ENCODE measurements around the gene ASCL5.
A peak's percentile ranks its signal among the peaks of the same experiment; 100 is the strongest.
"Not testable (repeated sequence)": the region's sequence is repeated elsewhere in the genome, so short reads cannot be mapped to it uniquely, and the experiment has no call there.

The ASCL5 gene, protein sequence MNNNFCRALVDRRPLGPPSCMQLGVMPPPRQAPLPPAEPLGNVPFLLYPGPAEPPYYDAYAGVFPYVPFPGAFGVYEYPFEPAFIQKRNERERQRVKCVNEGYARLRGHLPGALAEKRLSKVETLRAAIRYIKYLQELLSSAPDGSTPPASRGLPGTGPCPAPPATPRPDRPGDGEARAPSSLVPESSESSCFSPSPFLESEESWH

DNA sequence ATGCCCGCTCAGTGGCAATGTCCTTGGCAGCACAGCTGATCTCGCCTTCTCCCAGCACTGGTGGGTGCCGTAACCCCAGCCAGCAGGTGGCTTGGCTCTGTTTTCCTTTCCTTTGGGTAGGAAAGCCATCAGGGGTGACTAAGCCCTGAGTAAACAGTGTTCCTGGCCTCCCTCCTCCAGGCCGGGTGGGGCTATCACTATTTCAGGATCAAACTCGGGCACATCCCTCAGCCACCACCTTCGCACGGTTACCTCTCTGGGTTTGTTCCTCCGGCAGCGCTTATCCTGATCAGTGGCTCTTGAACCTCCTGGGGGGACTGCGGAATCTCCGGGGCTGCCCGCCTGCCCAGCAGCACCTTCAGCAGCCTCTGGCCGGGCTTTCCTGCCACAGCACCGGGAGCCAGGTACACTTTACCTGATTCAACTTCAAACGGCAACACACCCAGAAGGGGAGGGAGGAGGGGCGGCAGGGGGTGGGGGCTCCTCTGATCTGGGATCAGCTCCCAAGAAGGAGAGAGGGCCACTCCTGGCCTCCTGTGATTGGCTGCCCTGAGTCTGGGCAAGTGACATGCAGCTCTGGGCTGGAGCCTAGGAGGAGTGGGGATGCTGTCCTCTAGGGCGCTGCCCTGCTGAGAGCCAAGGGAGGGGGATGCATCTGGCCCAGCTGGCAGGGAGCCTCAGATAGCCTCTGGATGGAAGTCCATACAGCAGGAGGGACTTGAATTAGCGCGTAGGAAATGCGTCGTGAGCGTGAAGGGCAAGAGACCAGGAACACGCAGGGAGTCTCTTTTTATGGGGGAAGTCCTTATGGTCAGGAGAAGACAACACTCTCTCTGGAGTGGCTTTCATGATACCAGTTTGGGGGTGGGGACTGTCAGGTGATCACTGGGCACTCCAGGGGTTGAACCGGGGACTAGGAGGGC is at the start of gene ASCL5:
ASCL5 (minus strand) TSS at position 353 of the 923 bp plus-strand sequence. CDS start 11,812 bp downstream, outside the sequence.
- DNase-seq, result no peak

DNA sequence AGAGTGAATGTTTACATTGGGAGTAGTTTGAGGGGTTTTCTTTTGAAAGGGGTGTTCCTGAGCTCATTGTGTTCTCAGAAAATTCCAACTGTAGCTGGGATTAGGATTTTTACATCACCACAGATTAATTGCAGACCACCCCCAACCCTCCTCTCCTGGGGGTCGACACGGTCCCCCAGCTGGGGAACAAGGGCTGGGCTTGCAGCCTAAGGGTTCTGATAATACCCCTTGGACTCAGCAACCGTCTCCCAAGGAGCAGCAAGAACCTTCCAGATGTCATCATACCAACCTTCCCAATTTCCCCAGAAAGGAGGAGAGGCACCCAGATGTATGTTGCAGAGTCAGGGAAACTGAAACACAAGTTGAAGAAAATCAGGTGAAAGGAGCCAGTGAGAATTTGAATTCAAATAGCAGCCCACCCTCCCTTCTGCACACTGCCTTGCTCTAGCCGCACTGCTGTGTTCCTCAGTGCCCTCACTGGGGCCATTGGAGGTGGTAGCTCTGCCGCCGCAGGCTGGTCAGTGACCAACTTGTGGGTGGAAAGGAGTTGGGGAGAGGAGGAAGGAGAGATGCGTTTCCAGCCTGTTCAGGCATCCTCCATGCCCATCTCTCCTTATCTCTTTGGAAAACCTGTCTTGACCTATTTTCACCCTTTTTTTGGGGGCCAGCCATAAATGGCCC is 49.0 kb upstream of the ASCL5 start:
- no peak for DNase-seq

DNA sequence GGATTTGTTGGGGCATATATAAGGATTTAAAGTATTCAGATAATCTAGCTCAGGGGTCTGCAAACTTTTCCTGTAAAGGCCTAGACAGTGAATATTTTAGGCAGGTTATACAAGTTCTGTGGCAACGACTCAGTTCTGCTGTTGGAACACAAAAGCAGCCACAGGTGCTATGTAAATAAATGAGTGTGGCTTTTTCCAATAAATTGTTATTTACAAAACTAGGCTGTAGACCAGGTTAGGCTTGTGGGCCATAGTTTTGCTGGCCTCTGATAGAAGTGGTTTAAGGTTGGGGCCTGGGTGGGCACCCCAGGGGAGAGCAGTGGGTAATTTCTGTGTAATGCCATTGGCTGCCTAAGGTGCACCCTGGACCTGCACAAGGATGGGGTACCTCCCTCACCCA is 46.8 kb upstream of the ASCL5 start:
- no peak for DNase-seq

DNA sequence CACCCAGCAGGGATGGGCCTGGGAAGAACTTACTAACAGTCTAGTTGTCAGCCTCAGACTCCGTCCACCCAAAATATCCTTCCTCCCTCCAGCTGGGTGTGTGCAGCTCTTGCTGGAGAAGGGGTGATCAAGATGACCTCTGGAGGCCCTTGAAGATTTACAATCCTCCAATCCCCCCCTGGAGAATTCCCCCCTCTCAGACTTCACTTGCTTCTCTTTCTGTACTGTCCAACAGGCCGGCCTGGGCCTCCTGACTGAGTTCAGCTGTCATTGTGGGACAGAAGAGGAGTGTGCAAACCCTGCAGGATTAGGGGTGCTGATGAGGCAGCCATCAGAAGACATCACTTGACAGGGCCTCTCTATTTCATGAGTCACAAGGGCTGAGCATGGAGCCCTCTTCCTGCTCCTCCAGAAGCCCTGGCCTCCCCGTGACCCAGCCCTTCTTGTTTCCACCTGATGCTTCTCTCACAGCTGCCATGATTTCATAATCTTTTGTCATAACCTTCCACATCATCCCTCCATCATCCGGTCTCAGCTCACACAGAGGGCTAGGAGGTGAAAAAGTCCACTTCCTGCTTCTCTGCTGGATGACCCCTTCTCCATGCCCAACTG is 46.1 kb upstream of the ASCL5 start:
- no peak for DNase-seq

DNA sequence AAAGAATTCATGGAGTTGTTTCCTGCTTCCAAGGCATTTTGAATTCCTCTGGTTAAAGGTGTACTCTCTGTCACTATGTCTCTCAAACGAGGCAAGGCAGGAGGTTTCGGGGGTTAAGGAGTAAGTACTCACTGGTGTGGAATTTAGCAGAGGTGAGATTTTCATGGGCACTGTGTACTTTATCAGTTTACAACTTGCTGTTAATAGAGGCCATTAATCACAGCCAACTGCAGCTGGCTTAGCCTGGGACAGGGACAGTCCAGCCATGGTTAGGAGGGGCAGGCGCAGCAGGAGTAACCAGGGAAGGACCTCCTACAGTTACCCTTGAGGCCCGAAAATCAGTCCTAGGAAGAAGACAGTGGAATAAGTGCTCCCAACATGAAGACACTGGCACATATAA is 45.3 kb upstream of the ASCL5 start:
- no peak for DNase-seq

DNA sequence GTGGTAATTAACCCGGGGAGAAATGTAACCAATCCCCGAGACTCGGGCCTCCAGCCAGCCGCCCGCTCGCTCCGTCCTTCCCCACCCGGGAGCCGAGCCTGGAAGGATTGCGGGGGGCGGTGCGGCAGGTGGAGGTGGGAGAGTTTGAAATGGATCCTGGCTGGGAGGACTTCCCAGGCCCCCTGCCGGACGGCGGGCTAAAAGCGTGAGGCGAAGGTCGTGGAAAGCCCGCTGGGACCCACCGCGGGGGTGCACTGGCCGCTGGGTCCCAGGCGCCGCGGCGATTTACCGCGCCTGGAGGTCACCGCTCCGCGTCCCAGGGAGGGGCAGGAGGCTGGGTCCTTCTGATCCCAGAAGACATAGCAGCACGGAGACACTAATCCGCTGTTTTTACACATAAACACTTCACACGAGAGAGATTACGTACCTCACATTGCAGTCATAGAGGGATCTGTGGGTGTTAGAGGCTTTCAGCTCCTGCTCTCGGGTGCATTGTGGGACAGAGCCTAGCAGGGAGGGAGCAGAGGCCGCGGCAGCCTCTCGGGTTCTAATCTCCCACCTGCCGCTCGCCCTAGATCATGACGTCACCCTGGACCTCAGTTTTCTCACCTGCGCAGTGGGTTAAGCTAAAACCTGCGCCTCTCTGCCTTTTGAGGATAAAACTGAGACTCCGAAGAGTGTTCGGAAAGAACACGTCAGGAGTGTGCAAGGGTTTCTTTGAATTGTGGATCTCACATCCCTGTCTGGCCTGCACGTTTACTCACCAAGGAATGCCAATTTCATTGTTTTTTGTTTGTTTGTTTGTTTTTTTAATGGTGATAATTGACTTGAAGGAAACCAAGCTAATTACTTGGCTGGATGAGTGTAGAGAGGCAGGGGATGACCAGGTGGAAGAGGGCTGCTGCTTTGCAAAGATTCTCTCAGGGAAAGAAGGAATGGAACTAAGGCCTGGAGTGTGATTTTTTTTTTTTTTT is 44.4 kb upstream of the ASCL5 start:
- DNase-seq, result peak; percentile 58

DNA sequence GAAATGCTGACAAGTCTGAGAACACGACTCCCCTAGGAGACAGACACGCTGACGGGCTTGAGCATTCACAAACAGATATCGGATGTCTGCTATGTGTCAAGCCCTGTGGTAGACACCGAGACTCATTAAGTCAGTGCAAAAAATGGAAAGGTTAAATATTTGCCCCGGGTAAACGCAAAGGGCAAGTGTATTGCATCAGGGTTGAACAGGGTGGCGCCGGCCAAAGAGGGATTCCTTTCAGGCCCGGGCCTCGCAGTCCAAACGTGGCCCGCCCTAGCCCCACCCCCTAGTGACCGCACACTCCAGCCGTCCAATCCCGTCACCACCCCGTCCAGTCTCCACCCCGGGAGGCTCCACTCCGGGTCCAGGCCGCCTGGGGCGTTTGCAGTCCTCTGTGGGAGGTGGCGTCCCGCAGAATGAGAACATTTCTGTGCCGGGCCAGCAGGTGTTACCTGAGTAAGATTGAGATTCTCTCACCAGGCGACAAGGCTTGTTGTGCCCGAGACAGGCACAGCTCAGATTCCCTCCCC is 43.6 kb upstream of the ASCL5 start:
- DNase-seq, result peak; percentile 84

DNA sequence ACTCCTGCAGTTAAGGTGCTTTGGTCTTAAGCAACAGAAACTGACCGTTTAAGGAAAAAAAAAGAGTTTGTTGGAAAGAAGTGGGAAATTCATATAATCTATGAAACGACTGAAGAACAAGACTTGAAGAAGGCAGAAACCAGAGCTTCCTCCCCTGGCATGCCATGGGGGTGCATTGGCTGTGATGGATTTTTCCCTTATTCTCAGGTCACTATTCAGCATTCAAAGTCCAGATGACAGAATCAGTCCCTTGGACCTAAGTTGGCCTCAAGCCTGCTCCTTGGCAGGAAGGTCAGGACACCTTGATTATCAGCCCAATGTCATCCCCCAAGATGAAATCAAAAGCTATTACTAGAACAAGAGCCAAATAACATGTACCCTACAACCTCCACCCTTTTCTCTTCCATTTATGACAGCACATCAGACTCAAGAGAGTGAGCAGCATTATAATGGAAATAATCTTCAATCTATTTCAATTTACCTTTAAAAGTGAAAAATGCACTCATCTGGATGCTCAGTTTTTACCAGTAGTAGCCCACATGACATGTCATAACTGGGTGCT is 43.1 kb upstream of the ASCL5 start:
- no peak for DNase-seq

DNA sequence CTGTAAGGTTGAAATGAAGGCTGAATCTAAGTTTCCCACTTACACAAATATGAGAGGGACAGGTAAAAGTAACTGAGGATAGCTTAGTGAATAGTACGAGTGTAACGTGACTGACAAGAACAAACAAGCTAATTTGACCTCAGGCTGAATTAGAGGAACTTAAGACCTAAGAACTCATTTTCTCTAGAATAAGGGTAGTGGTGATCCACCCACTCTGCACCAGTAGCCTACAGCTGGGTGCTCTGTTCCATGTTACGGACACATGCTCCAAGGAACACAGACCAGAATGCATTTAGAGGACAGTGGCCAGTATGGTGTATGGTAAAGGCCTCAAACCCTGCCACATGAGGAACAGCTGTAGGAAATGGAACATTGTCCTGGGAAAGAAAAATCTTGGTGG is 42.2 kb upstream of the ASCL5 start:
- DNase-seq, result no peak

DNA sequence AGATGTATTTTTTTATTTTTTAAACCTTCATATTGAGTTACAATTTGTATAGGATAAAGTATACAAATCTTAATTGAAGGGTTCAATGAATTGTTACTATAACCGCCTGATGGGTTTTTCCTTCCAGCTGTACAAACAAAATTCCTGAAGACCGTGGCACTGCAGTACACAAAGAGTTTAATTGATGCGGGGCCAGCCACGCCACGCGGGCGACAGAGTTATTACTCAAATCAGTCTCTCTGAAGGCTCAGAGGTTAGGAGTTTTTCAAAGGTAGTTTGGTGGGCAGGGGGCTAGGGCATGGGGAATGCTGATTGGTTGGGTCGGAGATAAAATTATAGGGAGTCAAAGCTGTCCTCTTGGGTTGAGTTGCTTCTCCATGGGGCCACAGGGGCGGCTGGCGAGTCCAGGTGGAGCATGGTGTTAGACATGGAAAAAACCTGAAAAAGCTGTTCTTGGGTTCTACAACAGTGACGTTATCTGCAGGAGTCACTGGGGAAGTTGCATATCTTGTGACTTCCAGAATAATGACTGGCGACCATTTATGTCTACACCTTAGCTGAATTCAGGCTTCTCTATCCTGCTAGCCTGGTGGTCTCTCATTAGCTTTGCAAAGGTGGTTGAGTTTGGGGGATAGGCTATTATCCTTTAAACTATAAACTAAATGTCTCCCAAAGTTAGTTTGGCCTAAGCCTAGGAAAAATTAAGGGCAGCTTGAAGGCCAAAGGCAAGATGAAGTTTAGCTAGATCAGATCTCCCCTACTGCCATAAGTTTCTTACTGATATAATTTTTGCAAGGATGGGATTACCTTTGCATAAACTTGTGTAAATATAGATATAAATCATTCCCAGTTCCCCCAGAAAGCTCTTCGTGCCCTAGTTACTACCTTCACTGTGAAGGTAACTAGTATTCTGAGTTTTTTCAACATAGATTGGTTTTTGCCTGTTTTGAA is 40.3 kb upstream of the ASCL5 start:
- no peak for DNase-seq

DNA sequence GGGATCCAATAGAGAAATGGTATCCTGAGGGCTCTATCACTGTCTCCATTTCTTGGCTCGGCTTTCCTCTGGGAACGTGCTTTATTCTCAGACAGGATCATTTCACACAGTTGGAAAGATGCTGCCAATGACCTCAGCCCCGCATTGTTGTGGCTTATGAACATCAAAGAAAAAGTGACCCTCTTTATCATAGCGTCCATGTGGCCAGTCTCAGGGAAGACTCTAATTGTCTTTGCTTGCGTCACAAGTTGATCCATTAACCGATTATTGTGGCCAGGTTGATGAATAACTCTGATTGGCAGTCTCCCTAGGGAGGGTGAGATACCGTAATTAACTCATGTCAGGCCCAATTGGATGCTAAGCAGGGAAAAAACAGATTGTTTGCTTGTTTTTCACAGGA is 37.7 kb upstream of the ASCL5 start:
- DNase-seq, result no peak

DNA sequence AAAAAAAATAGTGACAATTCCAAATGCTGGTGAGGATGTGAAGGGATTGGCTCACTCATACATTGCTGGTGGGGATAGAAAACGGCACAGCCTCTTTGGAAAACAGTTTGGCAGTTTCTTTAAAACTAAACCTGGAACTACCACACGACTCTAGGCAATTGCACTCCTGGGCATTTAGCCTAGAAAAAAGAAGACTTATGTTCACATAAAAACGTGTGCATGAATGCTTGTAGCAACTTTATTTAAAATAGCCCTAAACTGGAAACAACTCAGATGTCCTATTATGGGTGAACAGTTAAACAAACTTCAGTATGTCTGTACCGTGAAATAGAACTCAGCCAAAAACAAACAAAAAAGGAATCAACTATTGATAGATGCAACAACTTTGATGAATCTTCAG is 36.7 kb upstream of the ASCL5 start:
- DNase-seq, result no peak

DNA sequence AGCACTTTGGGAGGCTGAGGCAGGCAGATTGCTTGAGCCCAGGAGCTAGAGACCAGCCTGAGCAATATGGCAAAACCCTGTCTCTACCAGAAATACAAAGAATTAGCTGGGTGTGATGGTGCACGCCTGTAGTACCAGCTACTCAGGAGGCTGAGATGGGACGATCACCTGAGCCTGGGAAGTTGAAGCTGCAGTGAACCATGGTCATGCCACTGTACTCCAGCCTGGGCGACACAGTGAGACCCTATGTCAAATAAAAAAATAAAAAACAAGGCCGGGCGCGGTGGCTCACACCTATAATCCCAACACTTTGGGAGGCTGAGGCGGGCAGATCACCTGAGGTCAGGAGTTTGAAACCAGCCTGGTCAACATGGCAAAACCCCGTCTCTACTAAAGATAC is 36.1 kb upstream of the ASCL5 start:
- DNase-seq, result not testable (repeated sequence)

DNA sequence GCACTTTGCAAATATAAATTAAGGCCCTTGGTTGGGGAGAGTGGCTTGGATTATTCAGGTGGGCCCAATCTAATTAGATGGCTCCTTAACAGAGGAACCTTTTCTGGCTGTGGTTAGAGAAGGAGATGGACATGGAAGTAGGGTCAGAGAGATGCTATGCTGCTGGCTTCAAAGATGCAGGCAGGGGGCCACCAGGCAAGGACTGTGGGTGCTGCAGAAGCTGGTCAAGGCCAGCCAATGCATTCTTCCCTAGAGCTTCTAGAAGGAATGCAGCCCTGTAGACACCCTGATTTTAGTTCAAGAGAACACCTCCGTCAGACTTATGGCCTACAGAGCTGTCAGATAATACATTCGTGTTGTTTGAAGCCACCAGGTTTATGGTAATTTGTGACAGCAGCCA is 31.0 kb upstream of the ASCL5 start:
- no peak for DNase-seq

DNA sequence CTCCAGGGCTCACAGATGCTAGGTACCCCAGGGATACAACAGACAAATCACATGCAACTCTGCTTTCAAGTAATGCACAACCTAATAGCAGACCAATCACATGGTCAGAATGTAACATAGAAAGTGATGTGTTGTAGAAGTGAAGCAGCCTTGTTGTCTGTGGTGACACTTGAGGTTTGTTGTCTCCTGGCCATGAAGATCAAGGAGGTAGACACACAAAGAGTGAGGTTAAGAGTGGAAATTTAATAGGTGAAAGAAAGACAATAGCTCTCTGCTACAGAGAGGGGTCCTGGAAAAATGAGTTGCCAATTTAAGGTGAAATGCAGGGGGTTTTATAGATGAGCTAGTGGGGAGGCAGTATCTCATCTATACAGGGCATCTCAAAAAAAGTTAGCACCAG is 29.8 kb upstream of the ASCL5 start:
- DNase-seq, result no peak

DNA sequence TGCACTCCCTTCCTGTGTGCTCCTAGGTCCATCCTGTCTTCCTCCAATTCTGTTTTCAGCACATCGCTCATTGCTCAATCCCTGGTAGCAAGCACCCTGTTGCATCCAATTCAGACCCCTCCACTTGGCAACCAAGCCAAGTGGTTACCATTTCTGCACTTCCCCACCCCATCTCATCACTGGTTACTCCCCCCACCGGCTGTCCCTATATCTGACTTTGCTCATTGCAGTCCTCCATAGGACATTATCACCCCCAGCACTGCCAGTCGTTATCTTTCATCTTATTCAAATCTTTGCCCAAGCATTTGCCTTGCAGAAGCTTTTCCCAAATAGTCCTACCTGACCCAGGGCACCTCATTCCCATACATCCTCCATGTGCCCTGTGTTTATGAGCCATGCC is 29.4 kb upstream of the ASCL5 start:
- DNase-seq, result no peak

DNA sequence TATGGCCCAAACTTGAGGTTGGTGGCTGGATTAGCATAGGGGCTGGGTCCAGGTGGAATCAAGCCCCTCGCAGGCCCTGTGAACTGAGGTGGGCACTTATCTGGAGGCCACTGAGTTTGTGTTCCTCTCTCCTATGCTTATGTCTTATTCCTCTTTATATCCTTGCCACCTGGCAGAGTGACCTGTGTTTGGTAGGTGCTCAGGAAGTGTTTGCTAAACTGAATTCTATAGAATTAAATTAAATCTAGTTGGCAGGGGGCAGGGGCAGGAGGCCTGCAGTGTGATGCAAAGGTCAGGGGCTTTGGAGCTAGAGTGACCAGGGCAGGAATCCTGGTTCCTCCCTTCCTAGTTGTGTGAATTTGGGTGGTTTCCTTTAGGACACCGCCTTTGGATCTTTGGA is 28.4 kb upstream of the ASCL5 start:
- no peak for DNase-seq

DNA sequence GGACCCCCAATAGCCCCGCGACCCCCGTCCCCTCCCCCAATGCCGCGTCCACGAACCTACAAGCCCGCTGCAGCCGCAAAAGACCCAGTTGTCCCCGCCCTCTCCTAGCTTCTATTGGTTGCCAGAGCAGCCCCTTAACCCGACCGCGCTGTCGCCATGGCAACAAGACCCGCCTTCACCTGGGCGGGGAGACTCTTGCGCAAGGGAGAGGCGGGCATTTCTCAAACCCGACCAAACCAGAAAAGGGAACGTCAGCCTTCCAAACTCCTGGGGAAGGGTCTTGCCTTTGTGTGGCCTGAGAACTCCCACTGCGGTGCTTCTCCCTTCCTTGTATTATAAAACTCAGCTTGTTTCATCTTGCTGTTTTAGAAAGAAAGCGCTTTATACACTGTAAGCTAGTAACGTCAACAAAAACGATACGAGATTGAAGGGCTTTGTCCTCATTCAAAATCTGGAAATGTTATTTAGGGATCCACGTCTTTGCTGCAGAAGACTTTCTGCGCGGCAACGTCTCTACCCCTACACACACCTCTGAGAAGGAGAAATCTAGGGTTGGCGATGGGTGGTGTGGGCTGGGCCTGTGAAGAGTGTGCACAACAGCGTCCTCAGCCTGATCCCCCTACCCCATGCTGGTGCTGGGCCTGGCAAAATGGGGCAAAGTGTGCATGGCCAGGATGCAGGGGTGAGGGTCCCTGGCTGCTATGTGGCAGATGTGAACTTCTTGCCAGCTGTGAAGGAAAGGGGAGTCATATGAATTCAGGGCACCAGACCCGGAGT is 27.6 kb upstream of the ASCL5 start, which contains the start of gene TMEM9:
TMEM9 (minus strand) TSS at position 86 of the 777 bp plus-strand sequence. CDS start 551 bp downstream, outside the sequence.
- peak; percentile 98 for DNase-seq
